Limb (tissue), 2 donors: ENCODE data around the gene MYO16.
"Not testable (repeated sequence)": the region's sequence is repeated elsewhere in the genome, so short reads cannot be mapped to it uniquely, and the experiment has no call there.

ENCODE experiments used
- DNase-seq, 2 donors: peaks; one replicate each; pipeline ENCODE4 v3.0.0-alpha.2; 2016; ENCODE audit errors: extremely low spot score in 2 of 2

The MYO16 gene

GRCh38 chr13:109180905-109181425 is 551.6 kb downstream of the MYO16 start:
- DNase-seq = peak in 1 of 2 donors; percentile 7

- DNase-seq = no peak
These were observed 553.5 kb downstream of the MYO16 start for GRCh38 chr13:109182777-109183465.

- no peak for DNase-seq
These were observed 562.0 kb downstream of the MYO16 start for GRCh38 chr13:109191413-109191812.

DNA sequence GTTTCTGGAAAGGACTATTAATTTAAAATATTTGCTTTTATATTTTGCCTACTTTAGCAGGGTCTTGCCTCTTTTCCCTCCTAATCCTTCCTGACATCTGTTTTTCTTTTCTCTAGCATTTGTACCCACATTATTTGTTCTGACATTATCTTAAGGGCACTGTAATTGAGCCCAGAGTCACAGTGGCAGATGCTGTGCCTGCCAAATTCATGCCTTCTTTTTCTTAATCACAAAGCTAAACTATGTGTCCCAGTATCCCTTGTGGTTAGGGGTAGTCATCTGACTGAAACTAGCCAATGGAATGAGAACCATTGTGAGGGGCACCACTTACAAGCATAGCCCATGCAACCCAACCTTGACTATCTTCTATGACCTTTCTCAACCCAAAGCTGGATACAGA is 562.9 kb downstream of the MYO16 start:
- DNase-seq = no peak

- no peak for DNase-seq
These were observed 567.5 kb downstream of the MYO16 start for GRCh38 chr13:109196948-109197347.

DNA sequence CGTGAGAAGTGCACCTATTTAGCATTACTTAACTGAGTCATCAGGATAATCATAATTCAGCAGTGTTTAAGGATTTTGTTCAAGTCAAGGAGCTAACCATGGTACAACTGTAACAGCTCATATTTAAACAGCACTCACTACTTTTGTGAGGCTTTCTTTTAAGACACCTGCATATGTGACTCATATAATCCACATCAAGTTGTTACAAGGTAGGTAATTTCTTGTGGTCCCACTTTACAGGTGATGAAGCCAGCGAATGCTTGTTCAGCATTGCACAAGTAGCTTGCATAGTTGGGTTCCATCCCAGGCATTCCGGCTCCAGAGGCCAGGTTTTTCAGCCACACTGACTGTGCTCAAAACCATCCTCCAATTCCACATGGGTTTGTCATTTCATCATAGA is 569.2 kb downstream of the MYO16 start:
- DNase-seq = no peak

DNA sequence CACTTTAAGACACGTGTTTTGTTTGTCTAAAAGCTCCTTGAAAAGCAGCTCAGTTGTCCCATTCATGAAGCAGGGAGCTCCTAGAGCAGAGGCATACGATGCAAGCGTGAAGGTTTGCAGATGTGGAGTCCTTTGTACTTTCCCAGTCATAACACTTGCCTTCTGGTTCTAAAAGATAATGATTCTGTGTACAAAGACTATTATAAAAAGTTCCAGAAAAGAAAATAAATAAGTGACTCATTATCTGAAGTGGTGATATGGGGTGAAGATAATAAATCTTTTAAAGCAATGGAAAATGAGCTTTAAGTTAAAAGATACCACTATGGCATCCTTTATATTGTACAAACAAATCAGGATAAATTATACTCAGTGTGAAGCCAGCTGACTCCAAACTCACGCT is 569.9 kb downstream of the MYO16 start:
- DNase-seq = no peak

- no peak for DNase-seq
These were observed 571.1 kb downstream of the MYO16 start for GRCh38 chr13:109200556-109200955.

GRCh38 chr13:109203587-109203986 is 574.2 kb downstream of the MYO16 start:
- no peak for DNase-seq

DNA sequence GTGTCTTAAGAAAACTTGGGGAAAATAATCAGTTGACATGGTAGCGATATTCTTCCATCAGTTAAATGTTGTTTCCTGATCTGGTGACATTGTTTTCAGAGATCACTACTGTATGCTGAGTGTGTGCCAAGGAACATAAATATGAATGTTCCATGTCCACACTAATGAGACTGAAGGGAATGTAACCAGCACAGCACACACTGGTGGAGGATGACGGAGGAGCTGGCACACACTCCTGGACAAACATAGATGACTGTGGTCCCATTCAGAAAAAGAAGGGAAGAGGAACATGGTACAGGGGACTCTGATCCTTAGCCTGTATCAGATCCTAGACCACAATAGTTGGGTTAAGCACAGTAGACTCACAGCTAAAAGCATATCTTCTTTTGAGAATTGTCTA is 574.8 kb downstream of the MYO16 start:
- DNase-seq = no peak

GRCh38 chr13:109204657-109205056 is 575.2 kb downstream of the MYO16 start:
- no peak for DNase-seq

DNA sequence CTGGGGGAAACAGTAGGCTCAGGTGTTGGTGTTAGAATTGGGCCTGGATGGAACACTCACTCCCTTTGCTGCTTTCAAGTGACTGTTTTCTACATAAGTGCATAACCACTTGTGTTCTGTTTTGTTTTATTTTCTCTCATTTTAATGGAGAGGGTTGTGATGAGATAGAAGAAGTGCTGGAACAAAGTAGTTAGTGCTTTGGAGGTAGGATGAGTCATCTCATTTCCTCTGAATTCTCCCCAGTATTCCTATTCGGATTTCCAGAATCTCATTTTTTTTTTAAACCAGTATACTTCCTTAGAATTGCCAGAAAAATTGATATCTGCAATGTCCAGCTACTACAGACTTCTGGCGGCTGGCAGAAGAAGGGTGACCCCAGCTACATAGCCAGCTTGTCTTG is 575.9 kb downstream of the MYO16 start:
- DNase-seq = no peak

- DNase-seq = no peak
These were observed 577.2 kb downstream of the MYO16 start for GRCh38 chr13:109206616-109207015.

GRCh38 chr13:109207622-109208021 is 578.2 kb downstream of the MYO16 start:
- DNase-seq = no peak

GRCh38 chr13:109208522-109208921 is 579.1 kb downstream of the MYO16 start:
- DNase-seq = no peak

DNA sequence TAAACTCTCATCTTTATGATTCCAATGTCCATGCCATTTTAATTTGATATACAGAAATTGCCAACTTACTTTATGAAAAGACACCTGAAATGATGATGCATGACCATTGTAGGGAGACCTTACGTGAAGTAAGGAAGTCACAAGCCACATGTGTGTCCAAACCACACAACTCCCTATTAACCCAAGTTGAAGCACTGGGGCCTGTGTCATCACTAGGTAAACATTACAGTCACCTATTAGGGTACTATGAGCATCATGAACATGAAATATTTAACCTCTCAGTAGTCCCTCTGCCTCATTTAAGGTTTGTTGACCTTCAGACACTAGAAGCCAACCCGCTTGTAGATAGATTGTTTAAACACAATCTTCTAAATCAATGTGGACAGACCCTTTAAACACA is 580.1 kb downstream of the MYO16 start:
- DNase-seq = no peak

DNA sequence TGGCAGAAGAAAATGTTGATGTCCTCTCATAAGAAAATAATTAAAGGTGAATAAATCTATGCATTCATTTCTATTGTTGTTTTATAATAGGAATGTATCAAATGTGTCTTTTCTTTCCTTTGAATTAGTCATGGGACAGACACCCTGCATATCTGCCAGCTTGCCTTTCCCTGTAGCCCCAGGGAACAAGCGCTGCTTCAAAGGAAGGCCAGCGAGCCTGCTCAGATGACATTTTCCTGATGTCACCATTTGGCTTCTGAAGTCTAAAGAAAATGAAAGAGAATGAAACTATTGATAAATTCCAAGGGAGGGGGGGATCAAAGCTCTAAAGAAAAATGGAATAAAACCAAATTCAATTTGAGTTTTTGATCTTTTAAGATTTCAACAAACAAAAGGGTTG is 582.2 kb downstream of the MYO16 start:
- DNase-seq = no peak

GRCh38 chr13:109212650-109213049 is 583.2 kb downstream of the MYO16 start:
- no peak for DNase-seq

DNA sequence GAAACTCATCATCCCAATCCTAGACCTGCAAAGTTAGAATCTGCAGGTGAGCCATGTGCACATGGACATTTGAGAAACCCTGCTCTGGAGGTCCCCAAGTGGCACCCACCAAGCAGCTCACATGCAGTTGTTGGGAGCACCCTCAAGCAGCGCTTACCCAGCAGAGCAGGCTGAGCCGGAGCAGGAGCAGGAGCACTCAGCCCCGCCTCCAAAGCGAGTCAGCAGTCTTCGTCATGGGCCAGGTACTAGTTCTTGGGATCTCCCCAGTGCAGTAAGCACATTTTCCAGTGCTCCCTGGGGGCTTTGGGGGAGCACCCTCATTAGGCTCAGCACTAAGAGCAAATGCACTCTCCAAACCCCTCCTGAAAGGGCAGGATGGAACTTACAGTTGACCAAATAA is 584.3 kb downstream of the MYO16 start:
- DNase-seq = no peak

GRCh38 chr13:109214393-109214792 is 585.0 kb downstream of the MYO16 start:
- no peak for DNase-seq

GRCh38 chr13:109215377-109215776 is 586.0 kb downstream of the MYO16 start:
- no peak for DNase-seq

GRCh38 chr13:109217510-109217909 is 588.1 kb downstream of the MYO16 start:
- not testable (repeated sequence) for DNase-seq

- DNase-seq = no peak
These were observed 591.2 kb downstream of the MYO16 start for GRCh38 chr13:109220631-109221030.

DNA sequence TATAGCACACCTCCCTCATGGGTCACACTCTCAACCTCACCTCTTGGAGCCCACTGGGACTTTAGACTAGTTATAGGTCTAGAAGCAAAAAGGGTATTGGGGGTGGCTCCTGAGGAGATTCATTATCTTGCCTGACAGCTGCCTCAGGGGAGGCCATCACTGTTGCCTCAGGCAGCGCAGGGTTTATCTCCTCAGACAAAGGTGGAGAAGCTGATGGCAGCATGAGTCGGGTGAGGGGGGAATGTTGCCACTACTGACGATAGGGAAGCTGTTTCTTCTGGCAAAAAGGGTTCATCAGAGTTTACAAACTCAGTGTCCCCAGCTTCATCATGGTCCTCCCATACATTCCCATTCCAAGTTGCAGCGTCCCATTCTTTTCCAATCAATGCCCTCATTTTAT is 594.6 kb downstream of the MYO16 start:
- no peak for DNase-seq
